Esophagus muscularis mucosa (tissue), 4 donors: ENCODE data around the gene SCO2. TPM values are rescaled to one million over a fixed set of nuclear protein-coding genes. Genes with fewer than 3 reads are reported as not detected.
A peak's percentile ranks its signal among the peaks of the same experiment; 100 is the strongest.

ENCODE experiments used
- DNase-seq: peaks from one replicate; pipeline ENCODE4 v3.0.0-alpha.2; 2017; ENCODE audit errors: extremely low spot score
- H3K27ac ChIP-seq, 4 donors: fragments of 200-600 bp; sonication (generic); replicated peaks in 1 of 4; 1 replicate in 3 of 4; 2 replicates in 1 of 4; pipeline ENCODE4 v1.5.1; 2016 to 2019; ENCODE audit warnings: mild to moderate bottlenecking in 1 of 4
- H3K27me3 ChIP-seq, 4 donors: fragments of 200-600 bp; sonication (generic); one replicate each; pipeline versions ENCODE4 v1.5.1 to v1.6.0; 2016 to 2019
- H3K36me3 ChIP-seq, 4 donors: fragments of 200-600 bp; sonication (generic); one replicate each; pipeline ENCODE4 v1.5.1; 2016 to 2019
- H3K4me1 ChIP-seq, 4 donors: fragments of 200-600 bp; sonication (generic); one replicate each; pipeline ENCODE4 v1.5.1; 2016 to 2019
- H3K4me3 ChIP-seq, 4 donors: fragments of 200-600 bp; sonication (generic); 1 replicate in 2 of 4; 2 replicates in 2 of 4; pipeline ENCODE4 v1.5.1; 2016 to 2019; ENCODE audit warnings: mild to moderate bottlenecking in 4 of 4, moderate library complexity in 1 of 4
- H3K9me3 ChIP-seq, 4 donors: fragments of 200-600 bp; sonication (generic); 1 replicate in 3 of 4; 2 replicates in 1 of 4; pipeline ENCODE4 v1.5.1; 2016 to 2019
- EP300 ChIP-seq: sonication (generic); formaldehyde crosslinking; IDR thresholded peaks from one replicate; pipeline ENCODE4 v1.6.1; 2017; ENCODE audit warnings: antibody characterized with exemption
- POLR2A ChIP-seq: fragments of 450-650 bp; IDR thresholded peaks from one replicate; pipeline ENCODE4 v1.6.1; 2017; ENCODE audit warnings: antibody characterized with exemption, moderate library complexity, mild to moderate bottlenecking, low read depth
- POLR2AphosphoS5 ChIP-seq, 2 donors: sonication (generic); formaldehyde crosslinking; IDR thresholded peaks; one replicate each; pipeline ENCODE4 v1.6.1; 2017; ENCODE audit warnings: antibody characterized with exemption in 2 of 2
- WGBS: methylation state at CpG from one replicate; pipeline ENCODE4 v1.1.5; 2018; 5-methylcytosine and 5-hydroxymethylcytosine counted together
- intact Hi-C: fragments of 100-400 bp; cut with DNase I; formaldehyde crosslinking; loops from one replicate; pipeline ENCODE4 v1.15.1; 2023
- total RNA-seq, 4 donors: library from RNA; depleted of rRNA; stranded (reverse); fragments of >200 nt; gene quantifications; one replicate each; pipeline versions ENCODE4 v1.1.0 to v1.2.1, GENCODE V29; 2016
- TF ChIP-seq, protein P1 (sequence below), 3 experiments: fragments of 200-600 bp in 2 of 3; fragments of 450-650 bp in 1 of 3; sonication (generic) in 2 of 3; IDR thresholded peaks; one replicate each; pipeline ENCODE4 v1.5.1; 2017 to 2019; ENCODE audit warnings: antibody characterized with exemption in 3 of 3, mild to moderate bottlenecking in 2 of 3, moderate library complexity in 1 of 3

Gene SCO2
- total RNA-seq, 4 donors from 2014 or later: 3.1 to 5.1 TPM; not detected in 2

DNA sequence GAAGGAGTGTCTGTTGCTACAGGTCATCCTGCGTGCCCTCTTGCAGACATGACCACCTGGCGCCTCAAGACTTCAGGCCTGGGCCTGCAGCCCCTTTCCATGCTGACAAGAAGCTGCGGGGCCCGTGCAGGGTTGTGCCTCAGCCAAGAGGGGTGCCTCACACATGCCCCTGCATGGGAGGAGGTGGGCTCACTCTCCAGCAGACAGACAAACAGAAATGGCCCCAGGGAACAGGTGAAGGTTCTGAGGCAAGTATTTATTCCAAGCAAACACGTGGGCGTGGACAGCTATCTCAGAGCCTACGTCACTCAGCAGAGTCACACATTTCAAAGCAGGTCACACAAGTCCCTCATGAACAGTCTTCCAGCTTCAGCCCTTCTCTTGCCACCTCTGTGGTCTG is 43.2 kb upstream of the SCO2 start:
- intact Hi-C loops: loop anchor here (5.0 kb wide), 1 partner anchor 61 kb away; the partner anchor contains the start of genes LMF2 and NCAPH2
- H3K27me3 ChIP-seq: no peaks in the 10 kb centered on the region
- no peak for DNase-seq
- peaks cover 5 to 10% (median 7%) of the 10 kb centered on the region in 4 donors for H3K4me1 ChIP-seq
- WGBS: 83% methylated on average over 7 of the region's 7 CpGs
- H3K27ac ChIP-seq: no peak overlapping the region
- peaks cover 14 to 61% (median 50%) of the 10 kb centered on the region in 4 donors for H3K36me3 ChIP-seq
- H3K9me3 ChIP-seq: no peaks in the 10 kb centered on the region
- TF ChIP-seq EP300 (no peak), POLR2A (no peak), POLR2AphosphoS5 (IDR thresholded peaks at IDR 0.05) (no peak)
- TF ChIP-seq, protein P1, sequence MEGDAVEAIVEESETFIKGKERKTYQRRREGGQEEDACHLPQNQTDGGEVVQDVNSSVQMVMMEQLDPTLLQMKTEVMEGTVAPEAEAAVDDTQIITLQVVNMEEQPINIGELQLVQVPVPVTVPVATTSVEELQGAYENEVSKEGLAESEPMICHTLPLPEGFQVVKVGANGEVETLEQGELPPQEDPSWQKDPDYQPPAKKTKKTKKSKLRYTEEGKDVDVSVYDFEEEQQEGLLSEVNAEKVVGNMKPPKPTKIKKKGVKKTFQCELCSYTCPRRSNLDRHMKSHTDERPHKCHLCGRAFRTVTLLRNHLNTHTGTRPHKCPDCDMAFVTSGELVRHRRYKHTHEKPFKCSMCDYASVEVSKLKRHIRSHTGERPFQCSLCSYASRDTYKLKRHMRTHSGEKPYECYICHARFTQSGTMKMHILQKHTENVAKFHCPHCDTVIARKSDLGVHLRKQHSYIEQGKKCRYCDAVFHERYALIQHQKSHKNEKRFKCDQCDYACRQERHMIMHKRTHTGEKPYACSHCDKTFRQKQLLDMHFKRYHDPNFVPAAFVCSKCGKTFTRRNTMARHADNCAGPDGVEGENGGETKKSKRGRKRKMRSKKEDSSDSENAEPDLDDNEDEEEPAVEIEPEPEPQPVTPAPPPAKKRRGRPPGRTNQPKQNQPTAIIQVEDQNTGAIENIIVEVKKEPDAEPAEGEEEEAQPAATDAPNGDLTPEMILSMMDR (IDR thresholded peaks at IDR 0.05): no peak
- no peak overlapping the region for H3K4me3 ChIP-seq

DNA sequence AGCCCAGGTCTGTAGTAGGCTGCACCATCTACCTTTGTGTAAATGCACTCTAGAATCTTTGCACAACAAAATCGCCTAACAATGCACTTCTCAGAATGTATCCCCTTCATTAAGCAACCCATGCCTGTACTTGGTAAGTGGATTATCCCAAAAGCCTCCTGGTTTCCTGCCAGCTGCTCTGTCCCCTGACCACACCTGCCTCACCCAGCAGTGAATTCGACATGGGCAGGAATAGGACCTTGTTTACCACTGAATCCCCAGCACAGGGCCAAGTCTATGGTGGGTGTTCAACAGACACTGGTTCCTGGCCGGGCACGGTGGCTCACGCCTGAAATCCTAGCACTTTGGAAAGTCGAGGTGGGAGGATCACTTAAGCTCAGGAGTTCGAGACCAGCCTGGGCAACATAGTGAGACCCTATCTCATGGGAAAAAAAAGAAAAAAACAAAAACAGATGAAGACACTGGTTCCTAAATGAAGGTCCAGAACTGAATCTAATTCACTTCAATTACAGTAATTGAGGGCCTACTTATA is 42.4 kb upstream of the SCO2 start:
- Histone ChIP-seq H3K27me3 (no peaks in the 10 kb centered on the region), H3K9me3 (no peaks in the 10 kb centered on the region), H3K27ac (no peak overlapping the region), H3K36me3 (peaks cover 14 to 53% (median 42%) of the 10 kb centered on the region in 4 donors), H3K4me3 (no peak overlapping the region), H3K4me1 (peaks cover 11 to 16% (median 13%) of the 10 kb centered on the region in 4 donors)
- DNase-seq: no peak
- TF ChIP-seq, protein P1 (IDR thresholded peaks at IDR 0.05): no peak
- TF ChIP-seq POLR2A (no peak), EP300 (no peak), POLR2AphosphoS5 (IDR thresholded peaks at IDR 0.05) (no peak)
- WGBS: 93% methylated on average over 7 of the region's 7 CpGs
- intact Hi-C loops: loop anchor here (5.0 kb wide), 1 partner anchor 60 kb away; the partner anchor contains the start of genes LMF2 and NCAPH2

DNA sequence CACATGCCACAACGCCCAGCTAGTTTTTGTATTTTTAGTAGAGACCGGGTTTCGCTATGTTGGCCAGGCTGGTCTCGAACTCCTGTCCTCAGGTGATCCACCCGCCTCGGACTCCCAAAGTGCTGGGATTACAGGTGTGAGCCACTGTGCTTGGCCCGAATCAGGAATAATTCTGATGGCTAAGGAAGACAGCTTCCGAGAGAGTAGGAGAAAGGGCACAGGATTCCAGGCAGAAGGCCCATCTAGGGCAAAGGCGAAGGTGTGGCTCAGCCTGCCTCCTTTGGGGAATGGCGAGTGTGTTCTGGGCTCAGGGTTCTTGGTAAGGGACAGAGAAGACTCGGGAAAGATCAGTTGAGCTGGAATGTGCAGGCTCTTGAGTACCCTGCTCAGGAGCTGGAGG is 38.9 kb upstream of the SCO2 start:
- intact Hi-C loops: no loop called here

DNA sequence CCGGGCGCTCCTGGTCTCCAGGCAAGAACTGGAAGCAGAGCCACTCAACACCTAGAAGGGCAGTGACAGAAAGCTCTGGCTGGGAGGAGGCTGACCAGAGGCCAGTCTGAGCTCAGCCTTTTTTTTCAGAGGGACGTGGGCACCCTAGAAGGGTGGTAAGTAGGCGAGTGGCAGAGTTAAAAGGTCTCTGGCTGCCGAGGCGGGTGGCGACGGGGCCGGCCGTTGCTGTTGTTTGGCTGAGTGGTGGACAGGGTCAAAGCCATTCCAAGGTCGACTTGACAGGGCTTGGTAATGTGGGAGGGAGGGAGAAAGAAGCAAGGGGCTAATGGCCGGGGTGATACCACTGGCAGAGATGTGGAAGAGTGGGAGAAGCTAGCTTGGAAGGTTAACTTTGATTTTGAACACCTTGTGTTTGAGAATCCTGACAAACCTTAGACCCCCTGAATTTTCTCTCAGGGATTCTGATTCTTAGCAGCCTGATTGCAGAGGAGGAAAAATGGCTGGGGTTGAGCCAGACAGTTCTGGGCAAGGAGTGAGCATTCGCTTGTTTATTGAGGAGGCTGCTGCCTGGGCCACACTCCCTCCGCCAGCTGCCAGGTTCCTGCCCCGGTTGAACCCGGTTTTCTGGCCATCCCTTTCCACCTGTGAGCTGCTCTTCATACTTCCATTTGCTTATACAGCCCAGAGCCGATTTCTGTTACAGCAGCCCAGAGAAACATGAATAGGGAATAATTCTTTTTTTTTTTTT is 38.2 kb upstream of the SCO2 start:
- H3K4me3 ChIP-seq: peak overlapping the region; percentile 57 to 62 (median 60)
- TF ChIP-seq, protein P1 (IDR thresholded peaks at IDR 0.05): no peak
- TF ChIP-seq POLR2A (no peak), POLR2AphosphoS5 (IDR thresholded peaks at IDR 0.05) (no peak), EP300 (no peak)
- H3K27me3 ChIP-seq: no peaks in the 10 kb centered on the region
- H3K4me1 ChIP-seq: peaks cover 9 to 16% (median 15%) of the 10 kb centered on the region in 4 donors
- DNase-seq: no peak
- no peaks in the 10 kb centered on the region for H3K9me3 ChIP-seq
- H3K27ac ChIP-seq: peak overlapping the region; percentile 64 to 65 (median 64)
- WGBS: 23% methylated on average over 16 of the region's 17 CpGs
- H3K36me3 ChIP-seq: peaks cover 4 to 12% (median 6%) of the 10 kb centered on the region in 4 donors
- intact Hi-C loops: no loop called here

More for the DNA sequence above, 38.9 kb upstream of the SCO2 start:
- no peak overlapping the region for H3K4me3 ChIP-seq
- peaks cover 7 to 19% (median 13%) of the 10 kb centered on the region in 4 donors for H3K36me3 ChIP-seq
- no peak overlapping the region for H3K27ac ChIP-seq
- no peaks in the 10 kb centered on the region for H3K9me3 ChIP-seq
- TF ChIP-seq POLR2A (no peak), POLR2AphosphoS5 (IDR thresholded peaks at IDR 0.05) (no peak), EP300 (no peak)
- TF ChIP-seq, protein P1 (IDR thresholded peaks at IDR 0.05): no peak
- H3K4me1 ChIP-seq: peaks cover 9 to 16% (median 15%) of the 10 kb centered on the region in 4 donors
- 93% methylated on average over 11 of the region's 11 CpGs for WGBS
- no peak for DNase-seq
- no peaks in the 10 kb centered on the region for H3K27me3 ChIP-seq
